GM12878 (cell line): ENCODE results near the gene FBXL7. TPM values are rescaled to one million over a fixed set of nuclear protein-coding genes. Genes with fewer than 3 reads are reported as not detected.

Source experiments
- ATAC-seq: fragments of 200-7000 bp; cut with Tn5 transposase; 3 replicates; pipeline ENCODE4 v1.9.1; 2020; ENCODE audit warnings: mild to moderate bottlenecking, moderate library complexity
- BruUV-seq: library from RNA; stranded (reverse); fragments of 400-500 nt; replicated peaks from 2 replicates; lab custom pipeline; 2021; lab: Mats Ljungman, UMichigan
- CTCF ChIA-PET: fragments of 300-600 bp; sonication (Branson Sonifier 250); formaldehyde crosslinking; extraction: SDS; loops from one replicate; lab custom pipeline; 2021; ENCODE audit warnings: inconsistent platforms; lab: Yijun Ruan, JAX
- POLR2A ChIA-PET: fragments of 350-600 bp; formaldehyde crosslinking; extraction: SDS; loops from one replicate; lab custom pipeline; 2021; ENCODE audit warnings: inconsistent platforms; lab: Charles Lee
- RAD21 ChIA-PET: fragments of 300-600 bp; sonication (Branson Sonifier 250); formaldehyde crosslinking; loops from one replicate; lab custom pipeline; 2023; ENCODE audit warnings: antibody characterized with exemption; ENCODE audit not compliant: unreplicated experiment; lab: Charles Lee
- SMC1A ChIA-PET: fragments of 300-600 bp; sonication (Branson Sonifier 250); formaldehyde crosslinking; loops from one replicate; lab custom pipeline; 2023; ENCODE audit not compliant: unreplicated experiment, uncharacterized antibody; lab: Charles Lee
- DNase-seq: peaks from one replicate; pipeline ENCODE4 v3.0.0-alpha.2; 2011; ENCODE audit warnings: low read depth, low spot score
- FAIRE-seq: peaks from 3 replicates; lab custom pipeline; 2011; peaks lifted over from hg19 to GRCh38; lab: Jason Lieb, UNC
- H2AFZ ChIP-seq: 2 replicates; pipeline ENCODE4 v1.6.0; 2011; ENCODE audit warnings: low read depth, low read length, control low read depth; ENCODE audit not compliant: control insufficient read depth
- H3K27ac ChIP-seq: 2 replicates; pipeline ENCODE4 v1.5.1; 2011; ENCODE audit warnings: control low read depth; ENCODE audit not compliant: control insufficient read depth, insufficient read depth
- H3K27me3 ChIP-seq, 2 experiments: replicated peaks in 1 of 2; 2 replicates each; pipeline versions ENCODE4 v1.6.0 to v1.6.1; 2011; ENCODE audit warnings: low read length in 1 of 2; ENCODE audit not compliant: control insufficient read depth in 2 of 2, insufficient read depth in 2 of 2
- H3K36me3 ChIP-seq, 2 experiments: 2 replicates each; pipeline ENCODE4 v1.5.1; 2011; ENCODE audit warnings: low read length in 1 of 2; ENCODE audit not compliant: control insufficient read depth in 2 of 2, insufficient read depth in 2 of 2
- H3K4me1 ChIP-seq: 2 replicates; pipeline ENCODE4 v1.6.1; 2011; ENCODE audit warnings: mild to moderate bottlenecking, low read length, moderate library complexity, mixed read lengths; ENCODE audit not compliant: control insufficient read depth, insufficient read depth
- H3K4me2 ChIP-seq: 2 replicates; pipeline ENCODE4 v1.6.0; 2011; ENCODE audit warnings: control low read depth; ENCODE audit not compliant: control insufficient read depth, insufficient read depth
- H3K4me3 ChIP-seq: fragments of 200-600 bp; sonication (generic); 2 replicates; pipeline ENCODE4 v1.5.1; 2016
- H3K79me2 ChIP-seq: 2 replicates; pipeline ENCODE4 v1.6.0; 2011; ENCODE audit warnings: low read length; ENCODE audit not compliant: control insufficient read depth, insufficient read depth
- H3K9ac ChIP-seq: 2 replicates; pipeline ENCODE4 v1.8.0; 2011; ENCODE audit warnings: low read length, control low read depth, mixed read lengths; ENCODE audit not compliant: control insufficient read depth, insufficient read depth
- H3K9me3 ChIP-seq: replicated peaks from 3 replicates; pipeline ENCODE4 v1.5.1; 2011; ENCODE audit warnings: mild to moderate bottlenecking, low read length; ENCODE audit not compliant: control insufficient read depth, insufficient read depth
- H4K20me1 ChIP-seq: 2 replicates; pipeline ENCODE4 v1.6.0; 2011; ENCODE audit not compliant: control insufficient read depth, insufficient read depth
- HDAC2 ChIP-seq: fragments of 200-600 bp; sonication (generic); IDR thresholded peaks from 2 replicates; pipeline ENCODE4 v1.6.1; 2017
- HDGF ChIP-seq: fragments of 450-650 bp; IDR thresholded peaks from 2 replicates; pipeline ENCODE4 v1.6.1; 2016; ENCODE audit warnings: antibody characterized with exemption
- IKZF2 ChIP-seq, 2 experiments: fragments of 450-650 bp; IDR thresholded peaks; 2 replicates each; pipeline ENCODE4 v1.6.1; 2017; ENCODE audit warnings: mild to moderate bottlenecking in 2 of 2, moderate library complexity in 2 of 2
- MEF2B ChIP-seq: fragments of 450-650 bp; IDR thresholded peaks from 2 replicates; pipeline ENCODE4 v1.6.1; 2018; ENCODE audit warnings: mild to moderate bottlenecking, moderate library complexity; ENCODE audit not compliant: partially characterized antibody, poor library complexity, severe bottlenecking
- POLR2A ChIP-seq: IDR thresholded peaks from 2 replicates; pipeline ENCODE4 v1.6.1; 2011; ENCODE audit warnings: low read depth, mild to moderate bottlenecking, low read length
- POLR2AphosphoS5 ChIP-seq: IDR thresholded peaks from 2 replicates; pipeline ENCODE4 v1.6.1; 2011; ENCODE audit warnings: mild to moderate bottlenecking, low read length, inconsistent platforms
- RFX5 ChIP-seq: IDR thresholded peaks from 2 replicates; pipeline ENCODE4 v1.6.1; 2011; ENCODE audit warnings: low read depth, low read length, improper control_type of control experiment
- RUNX3 ChIP-seq: IDR thresholded peaks from 2 replicates; pipeline ENCODE4 v1.6.1; 2012; ENCODE audit warnings: low read length, inconsistent platforms
- SIX5 ChIP-seq: IDR thresholded peaks from 2 replicates; pipeline ENCODE4 v1.6.1; 2011; ENCODE audit warnings: mild to moderate bottlenecking, low read depth, low read length, moderate library complexity; ENCODE audit not compliant: severe bottlenecking
- ZNF217 ChIP-seq: fragments of 450-650 bp; IDR thresholded peaks from 2 replicates; pipeline ENCODE4 v1.6.1; 2017; ENCODE audit warnings: antibody characterized with exemption, mild to moderate bottlenecking
- ZNF592 ChIP-seq: fragments of 450-650 bp; IDR thresholded peaks from 2 replicates; pipeline ENCODE4 v1.6.1; 2017; ENCODE audit warnings: mild to moderate bottlenecking, moderate library complexity
- ZSCAN29 ChIP-seq: fragments of 450-650 bp; IDR thresholded peaks from 2 replicates; pipeline ENCODE4 v1.6.1; 2017; ENCODE audit warnings: mild to moderate bottlenecking, moderate library complexity
- WGBS: methylation state at CpG from one replicate; pipeline ENCODE4 v1.1.6; 2016; ENCODE audit warnings: low lambda C conversion rate; ENCODE audit not compliant: insufficient replicate concordance, insufficient coverage; ENCODE audit errors: missing lambda C conversion rate; 5-methylcytosine and 5-hydroxymethylcytosine counted together
- in situ Hi-C: fragments of 300-500 bp; cut with MboI; formaldehyde crosslinking; loops from 9 replicates; pipeline ENCODE4 v1.14.3; 2018; ENCODE audit warnings: mixed read lengths
- intact Hi-C: fragments of 100-400 bp; cut with micrococcal nuclease; formaldehyde crosslinking; loops from one replicate; pipeline ENCODE4 v1.14.2; 2022; ENCODE audit not compliant: unreplicated experiment
- polyA plus RNA-seq, 11 experiments: library from polyadenylated mRNA; depleted of rRNA in 4 of 11; unstranded in 6 of 11; stranded (reverse) in 5 of 11; fragments of >200 nt; fragmentation: Nextera tagmentation in 4 of 11; fragmentation: Illumina TruSeq in 1 of 11; extraction: Ambion mirVana in 4 of 11; extraction: Trizol in 1 of 11; gene quantifications; 1 replicate in 1 of 11; 2 replicates in 10 of 11; pipeline versions ENCODE4 v1.2.1 to v1.2.3, GENCODE V29; 2011 to 2016; ENCODE audit warnings: inconsistent platforms in 2 of 11, missing spikeins in 2 of 11, low read depth in 1 of 11
- total RNA-seq, 4 experiments: library from RNA; depleted of rRNA in 3 of 4; stranded (reverse); fragments of >200 nt in 3 of 4; fragmentation: Illumina TruSeq in 1 of 4; extraction: Trizol in 1 of 4; gene quantifications; 2 replicates each; pipeline versions ENCODE4 v1.2.1 to v1.2.3, GENCODE V29; 2013 to 2021
- TF ChIP-seq, protein P1 (sequence below): fragments of 450-650 bp; IDR thresholded peaks from 2 replicates; pipeline ENCODE4 v1.6.1; 2017; ENCODE audit warnings: mild to moderate bottlenecking

The FBXL7 gene
- total and polyA plus RNA-seq, 10 of the 15 experiments (the other 5 are each of a cell fraction or from before 2014, with no cell fraction given), result 0.03 to 0.44 (median 0.16) TPM

- H3K36me3 ChIP-seq, result no peaks in the 10 kb centered on the region
- BruUV-seq, result no TSS peak
- no peaks in the 10 kb centered on the region for H3K9me3 ChIP-seq
- POLR2A ChIA-PET, result no interaction called here
- no peak for TF ChIP-seq ZSCAN29
- no peaks in the 10 kb centered on the region for H3K79me2 ChIP-seq
- SMC1A ChIA-PET, result no interaction called here
- H4K20me1 ChIP-seq, result no peaks in the 10 kb centered on the region
- DNase-seq (no peak), ATAC-seq (no peak), FAIRE-seq (no peak)
- no peaks in the 10 kb centered on the region for H3K27me3 ChIP-seq
- H3K4me1 ChIP-seq, result no peaks in the 10 kb centered on the region
- WGBS, result 11% methylated on average over 3 of the region's 3 CpGs
- RAD21 ChIA-PET, result no interaction called here
- H3K4me2 ChIP-seq, result no peak overlapping the region
- in situ Hi-C loops, result no loop called here
- CTCF ChIA-PET, result no interaction called here
- intact Hi-C loops, result no loop called here
- no peak overlapping the region for H3K4me3 ChIP-seq
- no peak overlapping the region for H2AFZ ChIP-seq
- H3K9ac ChIP-seq, result no peak overlapping the region
- no peak overlapping the region for H3K27ac ChIP-seq
Measured at GRCh38 chr5:15506897-15507296, 6.9 kb downstream of the FBXL7 start.

- Histone ChIP-seq H3K79me2 (no peaks in the 10 kb centered on the region), H3K27ac (no peak overlapping the region), H3K4me3 (no peak overlapping the region), H3K4me1 (no peaks in the 10 kb centered on the region), H2AFZ (no peak overlapping the region), H3K9ac (no peak overlapping the region), H4K20me1 (no peaks in the 10 kb centered on the region), H3K9me3 (no peaks in the 10 kb centered on the region), H3K36me3 (no peaks in the 10 kb centered on the region), H3K27me3 (no peaks in the 10 kb centered on the region), H3K4me2 (no peak overlapping the region)
- in situ Hi-C loops (no loop called here), intact Hi-C loops (no loop called here)
- DNase-seq (no peak), ATAC-seq (no peak), FAIRE-seq (no peak)
- POLR2A ChIA-PET, result no interaction called here
- RAD21 ChIA-PET, result no interaction called here
- CTCF ChIA-PET, result no interaction called here
- TF ChIP-seq POLR2A, result no peak
- TF ChIP-seq ZNF592, result no peak
- no peak for TF ChIP-seq HDAC2
- TF ChIP-seq, protein P1, sequence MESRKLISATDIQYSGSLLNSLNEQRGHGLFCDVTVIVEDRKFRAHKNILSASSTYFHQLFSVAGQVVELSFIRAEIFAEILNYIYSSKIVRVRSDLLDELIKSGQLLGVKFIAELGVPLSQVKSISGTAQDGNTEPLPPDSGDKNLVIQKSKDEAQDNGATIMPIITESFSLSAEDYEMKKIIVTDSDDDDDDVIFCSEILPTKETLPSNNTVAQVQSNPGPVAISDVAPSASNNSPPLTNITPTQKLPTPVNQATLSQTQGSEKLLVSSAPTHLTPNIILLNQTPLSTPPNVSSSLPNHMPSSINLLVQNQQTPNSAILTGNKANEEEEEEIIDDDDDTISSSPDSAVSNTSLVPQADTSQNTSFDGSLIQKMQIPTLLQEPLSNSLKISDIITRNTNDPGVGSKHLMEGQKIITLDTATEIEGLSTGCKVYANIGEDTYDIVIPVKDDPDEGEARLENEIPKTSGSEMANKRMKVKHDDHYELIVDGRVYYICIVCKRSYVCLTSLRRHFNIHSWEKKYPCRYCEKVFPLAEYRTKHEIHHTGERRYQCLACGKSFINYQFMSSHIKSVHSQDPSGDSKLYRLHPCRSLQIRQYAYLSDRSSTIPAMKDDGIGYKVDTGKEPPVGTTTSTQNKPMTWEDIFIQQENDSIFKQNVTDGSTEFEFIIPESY, result no peak
- TF ChIP-seq MEF2B, result no peak
- no peak for TF ChIP-seq ZNF217
- TF ChIP-seq RFX5, result no peak
- no peak for TF ChIP-seq RUNX3
- no peak for TF ChIP-seq POLR2AphosphoS5
- no peak for TF ChIP-seq SIX5
- TF ChIP-seq HDGF, result no peak
- no peak for TF ChIP-seq IKZF2 (IDR thresholded peaks at IDR 0.05)
- no peak for TF ChIP-seq ZSCAN29
- BruUV-seq, result no TSS peak
- SMC1A ChIA-PET, result no interaction called here
- WGBS, result 27% methylated on average over 1 of the region's 1 CpG
Measured at GRCh38 chr5:15510092-15510491, 10.1 kb downstream of the FBXL7 start.
